HG02938 (cell line): Measurements from ENCODE around the gene YY1.
A peak's percentile ranks its signal among the peaks of the same experiment; 100 is the strongest.
"Not testable (repeated sequence)": the region's sequence is repeated elsewhere in the genome, so short reads cannot be mapped to it uniquely, and the experiment has no call there.

Experiments
- ATAC-seq: cut with Tn5 transposase; IDR thresholded peaks from one replicate; pipeline ENCODE4 v1.9.1; 2021; ENCODE audit warnings: mild to moderate bottlenecking, moderate library complexity; ENCODE audit not compliant: unreplicated experiment

YY1 gene

GRCh38 chr14:100283436-100283835 lies 44.5 kb downstream of the YY1 start:
- not testable (repeated sequence) for ATAC-seq

GRCh38 chr14:100283984-100284881 lies 45.3 kb downstream of the YY1 start:
- ATAC-seq: no peak

- ATAC-seq: peak; percentile 81
Measured at GRCh38 chr14:100285021-100285912, 46.3 kb downstream of the YY1 start.

- no peak for ATAC-seq
Measured at GRCh38 chr14:100285913-100286400, 47.0 kb downstream of the YY1 start.

- ATAC-seq: no peak
Measured at GRCh38 chr14:100286484-100287191, 47.7 kb downstream of the YY1 start.

GRCh38 chr14:100287202-100287997 lies 48.5 kb downstream of the YY1 start:
- ATAC-seq: no peak

- not testable (repeated sequence) for ATAC-seq
Measured at GRCh38 chr14:100287998-100288295, 49.0 kb downstream of the YY1 start.

GRCh38 chr14:100288382-100289185 lies 49.6 kb downstream of the YY1 start:
- ATAC-seq: no peak

- ATAC-seq: no peak
Measured at GRCh38 chr14:100289916-100290606, 51.1 kb downstream of the YY1 start.

GRCh38 chr14:100290607-100291304 lies 51.8 kb downstream of the YY1 start:
- ATAC-seq: no peak

- no peak for ATAC-seq
Measured at GRCh38 chr14:100291305-100292075, 52.5 kb downstream of the YY1 start.

GRCh38 chr14:100292301-100292775 lies 53.4 kb downstream of the YY1 start:
- ATAC-seq: no peak

- ATAC-seq: no peak
Measured at GRCh38 chr14:100292776-100293461, 54.0 kb downstream of the YY1 start.

- ATAC-seq: no peak
Measured at GRCh38 chr14:100293497-100294212, 54.7 kb downstream of the YY1 start.

GRCh38 chr14:100294213-100294962 lies 55.4 kb downstream of the YY1 start:
- peak; percentile 35 for ATAC-seq
